Suprapubic skin (tissue), 4 donors: ENCODE results near the gene ADAMTS16. TPM values are rescaled to one million over a fixed set of nuclear protein-coding genes. Genes with fewer than 3 reads are reported as not detected.

ENCODE experiments used
- DNase-seq, 2 donors: peaks; one replicate each; pipeline ENCODE4 v3.0.0-alpha.2; 2019; ENCODE audit warnings: low spot score in 2 of 2
- H3K27ac ChIP-seq: fragments of 200-600 bp; sonication (generic); one replicate; pipeline ENCODE4 v1.5.1; 2019
- H3K27me3 ChIP-seq: fragments of 200-600 bp; sonication (generic); one replicate; pipeline ENCODE4 v1.5.1; 2019
- H3K36me3 ChIP-seq: fragments of 200-600 bp; sonication (generic); one replicate; pipeline ENCODE4 v1.5.1; 2019
- H3K4me1 ChIP-seq: fragments of 200-600 bp; sonication (generic); one replicate; pipeline ENCODE4 v1.5.1; 2019
- H3K4me3 ChIP-seq: fragments of 200-600 bp; sonication (generic); one replicate; pipeline ENCODE4 v1.5.1; 2019; ENCODE audit warnings: mild to moderate bottlenecking
- H3K9me3 ChIP-seq: fragments of 200-600 bp; sonication (generic); one replicate; pipeline ENCODE4 v1.5.1; 2019
- CTCF ChIP-seq, 2 donors: fragments of 200-600 bp in 1 of 2; fragments of 450-650 bp in 1 of 2; sonication (generic) in 1 of 2; IDR thresholded peaks; one replicate each; pipeline ENCODE4 v1.5.1; 2016 to 2019; ENCODE audit warnings: antibody characterized with exemption in 2 of 2, mild to moderate bottlenecking in 1 of 2, moderate library complexity in 1 of 2
- EP300 ChIP-seq: sonication (generic); formaldehyde crosslinking; IDR thresholded peaks from one replicate; pipeline ENCODE4 v1.6.1; 2017; ENCODE audit warnings: antibody characterized with exemption
- POLR2A ChIP-seq, 2 donors: fragments of 450-650 bp; IDR thresholded peaks; one replicate each; pipeline ENCODE4 v1.6.1; 2017; ENCODE audit warnings: antibody characterized with exemption in 2 of 2, mild to moderate bottlenecking in 2 of 2, moderate library complexity in 2 of 2
- POLR2AphosphoS5 ChIP-seq, 3 donors: sonication (generic); formaldehyde crosslinking; IDR thresholded peaks; one replicate each; pipeline ENCODE4 v1.6.1; 2017; ENCODE audit warnings: antibody characterized with exemption in 3 of 3
- WGBS: methylation state at CpG from one replicate; pipeline ENCODE4 v1.1.5; 2018; 5-methylcytosine and 5-hydroxymethylcytosine counted together
- total RNA-seq, 4 donors: library from RNA; depleted of rRNA; stranded (reverse); fragments of >200 nt; gene quantifications; one replicate each; pipeline ENCODE4 v1.1.0, GENCODE V29; 2016

ADAMTS16 gene
- total RNA-seq, 4 donors from 2014 or later, result 0.10 to 0.64 TPM; not detected in 2

DNA sequence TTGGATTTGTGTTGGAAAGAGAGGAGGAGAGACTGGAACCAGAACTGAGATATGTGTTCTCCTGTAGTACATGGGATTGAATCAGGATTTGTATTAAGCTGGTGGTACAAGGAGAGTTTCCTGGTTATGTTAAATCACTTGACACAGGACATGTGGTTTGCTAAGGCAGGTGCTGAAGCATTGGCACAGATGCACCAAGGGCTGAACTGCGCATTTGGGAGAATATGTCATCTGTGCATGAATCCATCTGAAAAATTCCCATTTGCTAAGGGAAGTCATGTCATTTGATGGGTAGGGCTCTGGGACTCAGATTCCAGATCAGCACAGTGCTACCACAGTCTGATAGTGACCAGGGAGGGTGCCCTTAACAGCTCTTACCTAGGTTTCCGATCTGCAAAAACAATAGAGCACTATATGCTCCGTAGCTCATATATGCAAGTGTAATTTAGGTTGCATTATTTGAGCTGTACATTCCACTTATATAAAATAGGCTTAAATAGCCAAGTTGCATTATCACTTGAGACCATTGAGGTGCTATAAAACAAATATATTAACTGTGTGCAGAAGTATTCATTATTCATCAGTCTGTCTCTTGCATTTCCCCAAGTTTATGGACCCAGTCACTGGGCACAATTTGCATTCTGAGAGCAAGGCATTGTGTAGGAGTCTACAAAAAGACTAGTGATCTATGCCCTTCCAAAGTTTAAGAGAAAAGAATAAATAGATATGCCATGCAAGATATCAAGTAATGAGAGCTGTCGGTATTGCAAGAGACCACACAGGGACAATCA is 55.2 kb downstream of the ADAMTS16 start:
- H3K4me1 ChIP-seq, result no peaks in the 10 kb centered on the region
- no peak overlapping the region for H3K4me3 ChIP-seq
- no peak for DNase-seq
- no peak overlapping the region for H3K27ac ChIP-seq
- H3K27me3 ChIP-seq, result no peaks in the 10 kb centered on the region
- H3K9me3 ChIP-seq, result no peaks in the 10 kb centered on the region
- 92% methylated on average over 4 of the region's 4 CpGs for WGBS
- H3K36me3 ChIP-seq, result no peaks in the 10 kb centered on the region
- TF ChIP-seq CTCF (IDR thresholded peaks at IDR 0.05) (no peak), POLR2AphosphoS5 (IDR thresholded peaks at IDR 0.05) (no peak), POLR2A (IDR thresholded peaks at IDR 0.05) (no peak)

- no peak for DNase-seq
- H3K4me1 ChIP-seq, result no peaks in the 10 kb centered on the region
Observed at GRCh38 chr5:5198135-5198534, 58.0 kb downstream of the ADAMTS16 start.

GRCh38 chr5:5198815-5199214 is 58.7 kb downstream of the ADAMTS16 start:
- WGBS, result no CpG with 5 or more reads among the region's 1 CpG
- no peak overlapping the region for H3K27ac ChIP-seq
- DNase-seq, result no peak

More at GRCh38 chr5:5198135-5198534, 58.0 kb downstream of the ADAMTS16 start:
- no peak for TF ChIP-seq EP300
- no peak for TF ChIP-seq CTCF (IDR thresholded peaks at IDR 0.05)
- no peak for TF ChIP-seq POLR2AphosphoS5 (IDR thresholded peaks at IDR 0.05)
- no peak for TF ChIP-seq POLR2A (IDR thresholded peaks at IDR 0.05)
- Histone ChIP-seq H3K4me3 (no peak overlapping the region), H3K27me3 (no peaks in the 10 kb centered on the region), H3K27ac (no peak overlapping the region), H3K36me3 (no peaks in the 10 kb centered on the region), H3K9me3 (no peaks in the 10 kb centered on the region)
- 85% methylated on average over 7 of the region's 7 CpGs for WGBS

GRCh38 chr5:5199495-5199894 is 59.4 kb downstream of the ADAMTS16 start:
- WGBS, result 56% methylated on average over 6 of the region's 6 CpGs
- no peaks in the 10 kb centered on the region for H3K36me3 ChIP-seq
- DNase-seq, result no peak
- no peak overlapping the region for H3K4me3 ChIP-seq
- TF ChIP-seq EP300, result no peak
- TF ChIP-seq POLR2AphosphoS5 (IDR thresholded peaks at IDR 0.05), result no peak
- H3K4me1 ChIP-seq, result no peaks in the 10 kb centered on the region
- H3K9me3 ChIP-seq, result no peaks in the 10 kb centered on the region
- H3K27me3 ChIP-seq, result no peaks in the 10 kb centered on the region
- H3K27ac ChIP-seq, result no peak overlapping the region

More at GRCh38 chr5:5198815-5199214, 58.7 kb downstream of the ADAMTS16 start:
- Histone ChIP-seq H3K4me3 (no peak overlapping the region), H3K9me3 (no peaks in the 10 kb centered on the region), H3K36me3 (no peaks in the 10 kb centered on the region), H3K27me3 (no peaks in the 10 kb centered on the region), H3K4me1 (no peaks in the 10 kb centered on the region)
- TF ChIP-seq EP300 (no peak), POLR2A (IDR thresholded peaks at IDR 0.05) (no peak), CTCF (IDR thresholded peaks at IDR 0.05) (no peak), POLR2AphosphoS5 (IDR thresholded peaks at IDR 0.05) (no peak)

DNA sequence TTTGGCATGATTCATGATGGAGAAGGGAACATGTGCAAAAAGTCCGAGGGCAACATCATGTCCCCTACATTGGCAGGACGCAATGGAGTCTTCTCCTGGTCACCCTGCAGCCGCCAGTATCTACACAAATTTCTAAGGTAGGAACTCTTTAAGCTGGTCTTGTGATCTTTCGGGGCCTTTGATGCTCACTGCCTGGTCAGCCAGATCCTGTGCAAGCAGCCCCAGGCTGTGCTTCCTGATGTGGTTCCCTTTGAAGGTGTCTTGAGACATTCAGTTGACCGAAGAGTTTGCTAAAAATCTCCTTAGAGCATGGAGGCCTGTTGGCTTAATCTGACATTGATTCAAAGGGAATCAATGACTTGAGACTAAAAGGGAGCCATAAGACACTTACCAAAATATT is 60.0 kb downstream of the ADAMTS16 start:
- no peaks in the 10 kb centered on the region for H3K9me3 ChIP-seq
- no peak overlapping the region for H3K27ac ChIP-seq
- DNase-seq, result no peak
- WGBS, result 91% methylated on average over 5 of the region's 5 CpGs
- no peaks in the 10 kb centered on the region for H3K36me3 ChIP-seq
- no peaks in the 10 kb centered on the region for H3K4me1 ChIP-seq
- TF ChIP-seq POLR2A (IDR thresholded peaks at IDR 0.05) (no peak), CTCF (IDR thresholded peaks at IDR 0.05) (no peak), POLR2AphosphoS5 (IDR thresholded peaks at IDR 0.05) (no peak), EP300 (no peak)
- H3K27me3 ChIP-seq, result no peaks in the 10 kb centered on the region
- no peak overlapping the region for H3K4me3 ChIP-seq
